CD4-positive, alpha-beta T cell (primary cell): ENCODE data around the gene NPR3. TPM values are rescaled to one million over a fixed set of nuclear protein-coding genes. Genes with fewer than 3 reads are reported as not detected.

Experiments used
- ATAC-seq: fragments of 200-7000 bp; cut with Tn5 transposase; one replicate; pipeline ENCODE4 v1.10.0; 2022; ENCODE audit warnings: mild to moderate bottlenecking; ENCODE audit not compliant: poor library complexity
- CTCF ChIA-PET: fragments of 350-600 bp; sonication (Branson Sonifier 250); formaldehyde crosslinking; loops from one replicate; lab custom pipeline; 2021; ENCODE audit warnings: antibody characterized with exemption, inconsistent platforms; lab: Charles Lee
- POLR2A ChIA-PET: fragments of 350-600 bp; sonication (Branson Sonifier 250); formaldehyde crosslinking; loops from one replicate; lab custom pipeline; 2021; ENCODE audit warnings: antibody characterized with exemption, inconsistent platforms; lab: Charles Lee
- DNase-seq, 14 experiments: peaks; one replicate each; pipeline ENCODE4 v3.0.0-alpha.2; 2013 to 2020; ENCODE audit warnings: mixed read lengths in 2 of 14
- H3K27ac ChIP-seq, 2 donors: one replicate each; pipeline versions ENCODE4 v1.5.1 to v1.7.0; 2013; ENCODE audit warnings: low read length in 2 of 2, low read depth in 1 of 2, mild to moderate bottlenecking in 1 of 2
- H3K27me3 ChIP-seq, 2 experiments: 1 replicate in 1 of 2; 2 replicates in 1 of 2; pipeline versions ENCODE4 v1.6.1 to v1.7.0; 2013; ENCODE audit warnings: low read length in 2 of 2, control low read depth in 1 of 2, mild to moderate bottlenecking in 1 of 2, moderate library complexity in 1 of 2; ENCODE audit not compliant: insufficient read depth in 2 of 2, control insufficient read depth in 1 of 2
- H3K36me3 ChIP-seq: one replicate; pipeline ENCODE4 v1.6.1; 2013; ENCODE audit warnings: low read length, control low read depth; ENCODE audit not compliant: insufficient read depth
- H3K4me1 ChIP-seq: one replicate; pipeline ENCODE4 v1.6.1; 2013; ENCODE audit warnings: low read length, control low read depth; ENCODE audit not compliant: insufficient read depth
- H3K4me3 ChIP-seq: one replicate; pipeline ENCODE4 v1.5.1; 2013; ENCODE audit warnings: mild to moderate bottlenecking, low read length, moderate library complexity
- H3K9me3 ChIP-seq, 2 experiments: 1 replicate in 1 of 2; 2 replicates in 1 of 2; pipeline versions ENCODE4 v1.6.1 to v1.7.0; 2013; ENCODE audit warnings: low read length in 2 of 2, mild to moderate bottlenecking in 2 of 2, control low read depth in 1 of 2, moderate library complexity in 1 of 2; ENCODE audit not compliant: control insufficient read depth in 1 of 2, insufficient read depth in 1 of 2
- H3K27ac Mint-ChIP-seq: one replicate; pipeline ENCODE4 v1.8.0; 2020; ENCODE audit warnings: mixed read lengths
- H3K27me3 Mint-ChIP-seq: one replicate; pipeline ENCODE4 v1.8.0; 2021; ENCODE audit warnings: mixed read lengths
- H3K36me3 Mint-ChIP-seq: one replicate; pipeline ENCODE4 v1.8.0; 2021; ENCODE audit warnings: low read depth, mixed read lengths
- H3K4me1 Mint-ChIP-seq: one replicate; pipeline ENCODE4 v1.8.0; 2021; ENCODE audit warnings: low read depth, mixed read lengths
- H3K4me3 Mint-ChIP-seq: one replicate; pipeline ENCODE4 v1.8.0; 2020; ENCODE audit warnings: mild to moderate bottlenecking, mixed read lengths
- H3K9me3 Mint-ChIP-seq: one replicate; pipeline ENCODE4 v1.8.0; 2020; ENCODE audit warnings: mixed read lengths
- intact Hi-C, 2 experiments: fragments of 100-400 bp; cut with DNase I in 1 of 2; cut with micrococcal nuclease in 1 of 2; formaldehyde crosslinking; loops; one replicate each; pipeline versions ENCODE4 v1.15.1 to v1.9.0; 2023 to 2025; cut with DNase I, micrococcal nuclease
- total RNA-seq, 174 experiments: library from RNA in 2 of 174; stranded (reverse) in 2 of 174; gene quantifications; one replicate each; pipeline ENCODE4 v1.2.3 and lab custom pipeline; 2021 to 2026
- TF ChIP-seq, protein P1 (sequence below): fragments of 200-600 bp; IDR thresholded peaks from one replicate; pipeline ENCODE4 v1.8.0; 2022; ENCODE audit warnings: antibody characterized with exemption, mild to moderate bottlenecking

NPR3 gene
- total RNA-seq, 2 experiments from 2014 or later, result not detected

DNA sequence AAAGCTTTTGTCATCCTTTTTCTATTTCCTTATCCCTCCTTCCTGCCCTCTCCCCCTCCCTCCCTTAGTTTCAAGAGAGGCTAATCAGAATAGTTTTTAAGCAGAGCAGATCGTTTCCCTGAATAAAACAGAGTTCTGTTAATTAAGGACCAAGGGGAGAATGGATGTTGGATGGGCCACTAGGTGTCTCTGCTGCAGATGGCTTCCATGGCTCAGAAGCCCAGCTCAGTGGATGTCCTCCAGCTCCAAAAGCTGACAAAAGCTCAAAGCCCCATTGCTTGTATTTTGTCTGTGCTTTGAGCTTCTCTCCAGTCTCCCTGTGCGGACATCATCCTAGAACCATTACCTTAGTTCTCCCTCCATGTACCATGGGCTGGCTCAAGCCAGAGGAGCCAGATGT lies 21.0 kb upstream of the NPR3 start:
- H3K9me3 ChIP-seq, result peaks cover 0 to 7% of the 10 kb centered on the region in 2 experiments
- peaks cover 3% of the 10 kb centered on the region for H3K9me3 Mint-ChIP-seq
- H3K27ac ChIP-seq, result no peak overlapping the region
- H3K36me3 Mint-ChIP-seq, result no peaks in the 10 kb centered on the region
- no peak overlapping the region for H3K4me3 ChIP-seq
- no peak for DNase-seq
- H3K4me3 Mint-ChIP-seq, result no peak overlapping the region
- no peaks in the 10 kb centered on the region for H3K4me1 ChIP-seq
- ChIA-PET CTCF (no interaction called here), POLR2A (no interaction called here)
- no peak overlapping the region for H3K27ac Mint-ChIP-seq
- H3K36me3 ChIP-seq, result no peaks in the 10 kb centered on the region
- H3K27me3 Mint-ChIP-seq, result peaks cover 6% of the 10 kb centered on the region
- intact Hi-C loops, result no loop called here
- H3K27me3 ChIP-seq, result no peaks in the 10 kb centered on the region
- TF ChIP-seq, protein P1, sequence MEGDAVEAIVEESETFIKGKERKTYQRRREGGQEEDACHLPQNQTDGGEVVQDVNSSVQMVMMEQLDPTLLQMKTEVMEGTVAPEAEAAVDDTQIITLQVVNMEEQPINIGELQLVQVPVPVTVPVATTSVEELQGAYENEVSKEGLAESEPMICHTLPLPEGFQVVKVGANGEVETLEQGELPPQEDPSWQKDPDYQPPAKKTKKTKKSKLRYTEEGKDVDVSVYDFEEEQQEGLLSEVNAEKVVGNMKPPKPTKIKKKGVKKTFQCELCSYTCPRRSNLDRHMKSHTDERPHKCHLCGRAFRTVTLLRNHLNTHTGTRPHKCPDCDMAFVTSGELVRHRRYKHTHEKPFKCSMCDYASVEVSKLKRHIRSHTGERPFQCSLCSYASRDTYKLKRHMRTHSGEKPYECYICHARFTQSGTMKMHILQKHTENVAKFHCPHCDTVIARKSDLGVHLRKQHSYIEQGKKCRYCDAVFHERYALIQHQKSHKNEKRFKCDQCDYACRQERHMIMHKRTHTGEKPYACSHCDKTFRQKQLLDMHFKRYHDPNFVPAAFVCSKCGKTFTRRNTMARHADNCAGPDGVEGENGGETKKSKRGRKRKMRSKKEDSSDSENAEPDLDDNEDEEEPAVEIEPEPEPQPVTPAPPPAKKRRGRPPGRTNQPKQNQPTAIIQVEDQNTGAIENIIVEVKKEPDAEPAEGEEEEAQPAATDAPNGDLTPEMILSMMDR, result no peak
- no peak for ATAC-seq
- H3K4me1 Mint-ChIP-seq, result no peaks in the 10 kb centered on the region

- DNase-seq (no peak), ATAC-seq (no peak)
- TF ChIP-seq, protein P1, result no peak
- ChIA-PET CTCF (no interaction called here), POLR2A (no interaction called here)
- Mint-ChIP-seq H3K27me3 (peaks cover 6% of the 10 kb centered on the region), H3K36me3 (no peaks in the 10 kb centered on the region), H3K27ac (no peak overlapping the region), H3K4me3 (no peak overlapping the region), H3K4me1 (no peaks in the 10 kb centered on the region), H3K9me3 (peaks cover 2% of the 10 kb centered on the region)
- intact Hi-C loops, result no loop called here
- Histone ChIP-seq H3K9me3 (peaks cover 0 to 7% of the 10 kb centered on the region in 2 experiments), H3K36me3 (no peaks in the 10 kb centered on the region), H3K27ac (no peak overlapping the region), H3K4me1 (no peaks in the 10 kb centered on the region), H3K27me3 (no peaks in the 10 kb centered on the region), H3K4me3 (no peak overlapping the region)
Observed at GRCh38 chr5:32690666-32691065, 20.5 kb upstream of the NPR3 start.

- CTCF ChIA-PET, result no interaction called here
- Mint-ChIP-seq H3K9me3 (no peaks in the 10 kb centered on the region), H3K27me3 (no peaks in the 10 kb centered on the region), H3K4me1 (no peaks in the 10 kb centered on the region), H3K27ac (no peak overlapping the region), H3K36me3 (no peaks in the 10 kb centered on the region), H3K4me3 (no peak overlapping the region)
- Histone ChIP-seq H3K36me3 (no peaks in the 10 kb centered on the region), H3K27me3 (no peaks in the 10 kb centered on the region), H3K4me1 (no peaks in the 10 kb centered on the region), H3K27ac (no peak overlapping the region), H3K9me3 (peaks cover 0 to 7% of the 10 kb centered on the region in 2 experiments), H3K4me3 (no peak overlapping the region)
- no peak for ATAC-seq
- intact Hi-C loops, result no loop called here
- no peak for DNase-seq
- TF ChIP-seq, protein P1, result no peak
- POLR2A ChIA-PET, result no interaction called here
Observed at GRCh38 chr5:32692036-32692746, 18.9 kb upstream of the NPR3 start.
